ENCODE results near the gene PDE8A. TPM values are rescaled to one million over a fixed set of nuclear protein-coding genes. Genes with fewer than 3 reads are reported as not detected.

Gene PDE8A
- total RNA-seq, 2 donors from 2014 or later, result 19.2 to 23.2 TPM

Other genes with a start within 250 kb of the PDE8A start
- 10 to 100 TPM in 1 of 2 donors, 1 to 10 TPM in 1; 9.7 to 18.4 TPM for gene ZNF592, start 233.3 kb upstream of the PDE8A start, total RNA-seq
- 10 to 100 TPM; 51.0 to 99.0 TPM for gene ALPK3, start 164.5 kb upstream of the PDE8A start, total RNA-seq
- gene SLC28A1, start 97.2 kb upstream of the PDE8A start, total RNA-seq, result under 1 TPM in 1 of 2 donors, not detected in 1; 0.12 TPM